HepG2 (cell line): Measurements from ENCODE around the gene GBX1. TPM values are rescaled to one million over a fixed set of nuclear protein-coding genes. Genes with fewer than 3 reads are reported as not detected.

Source experiments
- ATAC-seq: fragments of 200-7000 bp; cut with Tn5 transposase; 3 replicates; pipeline ENCODE4 v1.9.1; 2020; ENCODE audit warnings: mild to moderate bottlenecking, moderate library complexity
- BruUV-seq: library from RNA; stranded (reverse); fragments of 400-500 nt; replicated peaks from 2 replicates; lab custom pipeline; 2021; lab: Mats Ljungman, UMichigan
- CTCF ChIA-PET: fragments of 300-600 bp; formaldehyde crosslinking; extraction: SDS; loops from one replicate; lab custom pipeline; 2021; ENCODE audit warnings: low total read pairs, inconsistent platforms, low intra/inter-chr PET ratio; lab: Yijun Ruan, JAX
- POLR2A ChIA-PET: fragments of 350-600 bp; sonication (Branson Sonifier 250); formaldehyde crosslinking; loops from one replicate; lab custom pipeline; 2020; ENCODE audit warnings: antibody characterized with exemption, inconsistent platforms; lab: Yijun Ruan, JAX
- DNase-seq: peaks from one replicate; pipeline ENCODE4 v3.0.0-alpha.2; 2015; ENCODE audit warnings: low spot score
- FAIRE-seq: peaks from 3 replicates; lab custom pipeline; 2011; peaks lifted over from hg19 to GRCh38; lab: Jason Lieb, UNC
- H2AFZ ChIP-seq: one replicate; pipeline ENCODE4 v1.6.1; 2011; ENCODE audit warnings: low read length, inconsistent platforms
- H3K27ac ChIP-seq: fragments of 300-600 bp; 3 replicates; pipeline ENCODE4 v1.8.0; 2011; ENCODE audit warnings: mixed run types, mild to moderate bottlenecking, mixed read lengths, low read length, inconsistent platforms; ENCODE audit not compliant: insufficient read depth; ENCODE audit errors: extremely low read length
- H3K27me3 ChIP-seq, 2 experiments: fragments of 200-600 bp in 1 of 2; 2 replicates in 1 of 2; 3 replicates in 1 of 2; pipeline versions ENCODE4 v1.6.0 to v1.8.0; 2011; ENCODE audit warnings: low read length in 2 of 2, mild to moderate bottlenecking in 2 of 2, moderate library complexity in 2 of 2, inconsistent platforms in 1 of 2; ENCODE audit not compliant: insufficient read depth in 2 of 2, control insufficient read depth in 1 of 2
- H3K36me3 ChIP-seq, 2 experiments: fragments of 200-600 bp in 1 of 2; replicated peaks in 1 of 2; 2 replicates in 1 of 2; 3 replicates in 1 of 2; pipeline versions ENCODE4 v1.5.1 to v1.8.0; 2011; ENCODE audit warnings: low read length in 2 of 2, inconsistent platforms in 1 of 2; ENCODE audit not compliant: insufficient read depth in 2 of 2, control insufficient read depth in 1 of 2
- H3K4me1 ChIP-seq: 2 replicates; pipeline ENCODE4 v1.5.1; 2012; ENCODE audit warnings: low read length, inconsistent platforms; ENCODE audit not compliant: insufficient read depth
- H3K4me2 ChIP-seq: 2 replicates; pipeline ENCODE4 v1.6.0; 2011; ENCODE audit warnings: low read depth, low read length, inconsistent platforms
- H3K4me3 ChIP-seq, 3 experiments: fragments of 200-600 bp in 1 of 3; sonication (generic), shearing (Covaris generic) in 1 of 3; replicated peaks in 1 of 3; 2 replicates each; pipeline ENCODE4 v1.5.1; 2011 to 2016; ENCODE audit warnings: low read length in 3 of 3, inconsistent platforms in 2 of 3, low read depth in 2 of 3, mild to moderate bottlenecking in 2 of 3, control low read depth in 1 of 3, mixed read lengths in 1 of 3; ENCODE audit not compliant: insufficient read depth in 1 of 3
- H3K79me2 ChIP-seq: one replicate; pipeline ENCODE4 v1.6.1; 2011; ENCODE audit warnings: low read length, inconsistent platforms; ENCODE audit not compliant: insufficient read depth
- H3K9ac ChIP-seq: 2 replicates; pipeline ENCODE4 v1.6.0; 2011; ENCODE audit warnings: mild to moderate bottlenecking, low read depth, low read length, inconsistent platforms; ENCODE audit not compliant: insufficient read depth
- H3K9me3 ChIP-seq: 2 replicates; pipeline ENCODE4 v1.5.1; 2012; ENCODE audit warnings: mild to moderate bottlenecking, low read length
- H4K20me1 ChIP-seq: 2 replicates; pipeline ENCODE4 v1.6.0; 2011; ENCODE audit warnings: inconsistent platforms, mild to moderate bottlenecking, low read length, moderate library complexity; ENCODE audit not compliant: insufficient read depth
- CHD4 ChIP-seq: fragments of 200-600 bp; sonication (generic); IDR thresholded peaks from 2 replicates; pipeline ENCODE4 v1.7.0; 2017; ENCODE audit warnings: mild to moderate bottlenecking, low read length, borderline replicate concordance
- HNRNPK ChIP-seq: fragments of 200-400 bp; formaldehyde crosslinking; IDR thresholded peaks from 2 replicates; pipeline ENCODE4 v1.6.1; 2018; ENCODE audit warnings: low read length, low read depth, moderate library complexity, mild to moderate bottlenecking; ENCODE audit not compliant: poor library complexity, severe bottlenecking
- KAT2B ChIP-seq: fragments of 150-350 bp; IDR thresholded peaks from 2 replicates; pipeline ENCODE4 v1.6.1; 2014; ENCODE audit warnings: low read depth, low read length, borderline replicate concordance
- ZBTB42 ChIP-seq: sonication (generic); formaldehyde crosslinking; IDR thresholded peaks from 2 replicates; pipeline ENCODE4 v1.5.0; 2020; ENCODE audit warnings: mild to moderate bottlenecking, missing genetic modification reagents
- WGBS: methylation state at CpG from one replicate; pipeline ENCODE4 v1.1.6; 2017; ENCODE audit warnings: low lambda C conversion rate; 5-methylcytosine and 5-hydroxymethylcytosine counted together
- in situ Hi-C: cut with HindIII; loops from 2 replicates; pipeline ENCODE4 v1.10.0; 2017; ENCODE audit warnings: low pct_unique_long_range_greater_than_20kb; ENCODE audit not compliant: extremely low pct_ligation_motif_present
- intact Hi-C: fragments of 100-400 bp; cut with micrococcal nuclease; formaldehyde crosslinking; loops from one replicate; pipeline ENCODE4 v1.10.0; 2022; ENCODE audit not compliant: unreplicated experiment
- polyA plus RNA-seq, 8 experiments: library from polyadenylated mRNA; depleted of rRNA in 3 of 8; stranded (reverse) in 7 of 8; unstranded in 1 of 8; fragments of >200 nt; fragmentation: Illumina TruSeq in 4 of 8; extraction: Trizol in 4 of 8; gene quantifications; 2 replicates each; pipeline versions ENCODE4 v1.2.1 to v1.2.3, GENCODE V29; 2011 to 2016; ENCODE audit warnings: low read depth in 4 of 8, missing spikeins in 1 of 8, mixed read lengths in 1 of 8; ENCODE audit not compliant: insufficient read depth in 1 of 8
- total RNA-seq, 5 experiments: library from RNA; depleted of rRNA; stranded (reverse); fragments of >200 nt; fragmentation: Illumina TruSeq; extraction: Trizol; gene quantifications; 2 replicates each; pipeline ENCODE4 v1.2.3, GENCODE V29; 2016; ENCODE audit warnings: low read depth in 1 of 5
- TF ChIP-seq, protein P1 (sequence below): sonication (generic); formaldehyde crosslinking; IDR thresholded peaks from 2 replicates; pipeline ENCODE4 v1.5.0; 2020; ENCODE audit warnings: mild to moderate bottlenecking, missing genetic modification reagents
- TF ChIP-seq, protein P2 (sequence below): sonication (generic); formaldehyde crosslinking; conservative IDR thresholded peaks from 2 replicates; pipeline ENCODE4 v1.4.0; 2020; ENCODE audit warnings: missing genetic modification reagents
- TF ChIP-seq, protein P3 (sequence below): IDR thresholded peaks from 2 replicates; pipeline ENCODE4 v1.6.1; 2016; ENCODE audit warnings: missing biosample characterization, missing genetic modification reagents, low read depth

GBX1 gene
- total and polyA plus RNA-seq, 2 of the 13 experiments (the other 11 are each of a cell fraction or from before 2014, with no cell fraction given) = not detected

DNA sequence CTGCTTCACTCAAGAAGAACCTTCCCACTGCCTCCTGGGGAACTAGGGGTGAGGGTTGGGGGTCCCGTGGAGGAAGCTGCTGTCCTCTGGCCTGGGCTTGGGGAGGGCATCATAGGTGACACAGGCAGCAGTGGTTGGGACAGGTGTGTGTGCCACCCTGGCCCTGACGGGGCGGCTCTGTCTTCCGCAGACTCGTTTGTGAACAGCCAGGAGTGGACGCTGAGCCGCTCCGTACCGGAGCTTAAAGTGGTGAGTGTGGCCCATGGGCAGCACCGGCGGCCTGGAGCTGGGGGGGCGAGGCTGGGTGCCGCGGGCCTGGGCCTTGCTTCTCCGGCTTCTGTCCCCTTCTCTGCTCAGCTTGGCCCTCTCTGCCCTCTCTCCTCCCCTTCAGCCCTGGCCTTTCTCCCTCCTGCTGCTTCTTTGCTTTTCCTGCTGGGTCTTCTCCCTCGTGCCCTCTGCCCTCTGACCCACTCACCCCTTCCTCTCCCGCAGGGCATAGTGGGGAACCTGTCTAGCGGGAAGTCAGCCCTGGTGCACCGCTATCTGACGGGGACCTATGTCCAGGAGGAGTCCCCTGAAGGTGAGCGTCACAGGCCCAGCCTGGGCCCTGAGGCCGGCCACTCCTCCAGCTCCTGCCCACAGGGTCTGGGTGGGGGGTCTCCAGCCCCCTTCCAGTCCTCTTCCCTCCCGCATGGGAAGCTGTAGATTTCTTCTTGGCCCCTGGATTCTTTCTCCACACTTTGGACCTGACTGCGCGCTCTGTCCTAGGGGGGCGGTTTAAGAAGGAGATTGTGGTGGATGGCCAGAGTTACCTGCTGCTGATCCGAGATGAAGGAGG lies 50.7 kb downstream of the GBX1 start (continued):
- TF ChIP-seq, protein P1, sequence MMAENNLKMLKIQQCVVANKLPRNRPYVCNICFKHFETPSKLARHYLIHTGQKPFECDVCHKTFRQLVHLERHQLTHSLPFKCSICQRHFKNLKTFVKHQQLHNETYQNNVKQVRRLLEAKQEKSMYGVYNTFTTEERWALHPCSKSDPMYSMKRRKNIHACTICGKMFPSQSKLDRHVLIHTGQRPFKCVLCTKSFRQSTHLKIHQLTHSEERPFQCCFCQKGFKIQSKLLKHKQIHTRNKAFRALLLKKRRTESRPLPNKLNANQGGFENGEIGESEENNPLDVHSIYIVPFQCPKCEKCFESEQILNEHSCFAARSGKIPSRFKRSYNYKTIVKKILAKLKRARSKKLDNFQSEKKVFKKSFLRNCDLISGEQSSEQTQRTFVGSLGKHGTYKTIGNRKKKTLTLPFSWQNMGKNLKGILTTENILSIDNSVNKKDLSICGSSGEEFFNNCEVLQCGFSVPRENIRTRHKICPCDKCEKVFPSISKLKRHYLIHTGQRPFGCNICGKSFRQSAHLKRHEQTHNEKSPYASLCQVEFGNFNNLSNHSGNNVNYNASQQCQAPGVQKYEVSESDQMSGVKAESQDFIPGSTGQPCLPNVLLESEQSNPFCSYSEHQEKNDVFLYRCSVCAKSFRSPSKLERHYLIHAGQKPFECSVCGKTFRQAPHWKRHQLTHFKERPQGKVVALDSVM (CRISPR knock-in tag) = no peak
- TF ChIP-seq, all 625 proteins: peak for 0

DNA sequence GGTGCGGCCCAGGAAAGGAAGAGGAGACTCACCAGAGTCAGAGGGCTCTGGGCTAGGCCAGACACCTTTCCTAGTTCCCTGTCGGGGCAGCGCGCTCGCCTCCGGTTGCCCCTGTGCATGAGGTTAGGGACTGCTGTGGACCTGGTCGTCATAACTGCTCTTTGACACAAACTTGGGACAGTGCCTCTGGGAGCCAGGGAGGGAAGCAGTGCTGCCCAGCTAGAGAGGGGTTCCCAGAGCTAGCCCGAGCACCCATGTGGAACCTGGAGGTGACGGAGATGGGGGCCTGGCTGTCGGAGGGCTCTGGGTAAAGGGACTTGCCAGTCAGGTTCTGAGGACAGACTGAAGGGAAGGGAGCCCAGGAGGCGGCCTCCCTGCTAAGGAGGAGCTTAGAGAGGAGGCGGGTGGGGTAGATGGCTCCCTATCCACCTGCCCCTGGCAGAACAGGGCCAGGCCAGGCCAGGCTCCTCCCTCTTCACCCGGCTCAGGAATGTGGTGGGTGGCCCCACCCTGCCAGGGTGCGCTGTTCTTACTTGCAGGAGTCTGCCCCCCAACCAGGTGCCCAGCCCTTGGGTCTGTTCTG lies 51.6 kb downstream of the GBX1 start:
- ATAC-seq = no peak
- Histone ChIP-seq H3K27ac (no peak overlapping the region), H4K20me1 (peaks cover 27% of the 10 kb centered on the region; the same call in 1 of the 2 replicates), H3K4me1 (no peaks in the 10 kb centered on the region), H3K4me2 (no peak overlapping the region), H2AFZ (no peak overlapping the region), H3K36me3 (peaks cover 20 to 64% of the 10 kb centered on the region in 2 experiments; a peak in 4 of 5 replicates), H3K9me3 (no peaks in the 10 kb centered on the region), H3K79me2 (peaks cover 22% of the 10 kb centered on the region), H3K9ac (no peak overlapping the region), H3K4me3 (no peak overlapping the region), H3K27me3 (no peaks in the 10 kb centered on the region)
- DNase-seq = no peak
- in situ Hi-C loops = no loop called here
- TF ChIP-seq, protein P2, sequence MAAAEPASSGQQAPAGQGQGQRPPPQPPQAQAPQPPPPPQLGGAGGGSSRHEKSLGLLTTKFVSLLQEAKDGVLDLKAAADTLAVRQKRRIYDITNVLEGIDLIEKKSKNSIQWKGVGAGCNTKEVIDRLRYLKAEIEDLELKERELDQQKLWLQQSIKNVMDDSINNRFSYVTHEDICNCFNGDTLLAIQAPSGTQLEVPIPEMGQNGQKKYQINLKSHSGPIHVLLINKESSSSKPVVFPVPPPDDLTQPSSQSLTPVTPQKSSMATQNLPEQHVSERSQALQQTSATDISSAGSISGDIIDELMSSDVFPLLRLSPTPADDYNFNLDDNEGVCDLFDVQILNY (CRISPR knock-in tag) = no peak
- TF ChIP-seq HNRNPK = no peak
- TF ChIP-seq, protein P3, sequence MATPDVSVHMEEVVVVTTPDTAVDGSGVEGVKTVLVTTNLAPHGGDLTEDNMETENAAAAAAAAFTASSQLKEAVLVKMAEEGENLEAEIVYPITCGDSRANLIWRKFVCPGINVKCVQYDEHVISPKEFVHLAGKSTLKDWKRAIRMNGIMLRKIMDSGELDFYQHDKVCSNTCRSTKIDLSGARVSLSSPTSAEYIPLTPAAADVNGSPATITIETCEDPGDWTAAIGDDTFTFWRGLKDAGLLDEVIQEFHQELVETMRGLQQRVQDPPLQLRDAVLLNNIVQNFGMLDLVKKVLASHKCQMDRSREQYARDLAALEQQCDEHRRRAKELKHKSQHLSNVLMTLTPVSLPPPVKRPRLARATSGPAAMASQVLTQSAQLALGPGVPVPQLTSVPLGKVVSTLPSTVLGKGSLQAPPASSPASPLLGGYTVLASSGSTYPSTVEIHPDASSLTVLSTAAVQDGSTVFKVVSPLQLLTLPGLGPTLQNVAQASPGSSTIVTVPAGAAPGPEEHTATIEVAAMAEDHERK (CRISPR knock-in tag) = no peak
- TF ChIP-seq ZBTB42 = no peak
- TF ChIP-seq CHD4 = no peak
- TF ChIP-seq KAT2B = no peak
- ChIA-PET POLR2A (no interaction called here), CTCF (no interaction called here)
- intact Hi-C loops = no loop called here
- no TSS peak for BruUV-seq
- FAIRE-seq = no peak
- WGBS = 98% methylated on average over 8 of the region's 14 CpGs
